ENCODE measurements around the gene ANLN. TPM values are rescaled to one million over a fixed set of nuclear protein-coding genes. Genes with fewer than 3 reads are reported as not detected.
A peak's percentile ranks its signal among the peaks of the same experiment; 100 is the strongest.

Gene ANLN
- total and polyA plus RNA-seq, 4 donors = 0.17 to 27.0 (median 1.3) TPM

GRCh38 chr7:36459236-36459960 is 69.7 kb downstream of the ANLN start:
- peaks cover 0 to 13% (median 9%) of the 10 kb centered on the region in 4 donors for H3K4me1 ChIP-seq (ENCODE audit: control insufficient read depth in 4 of 4, insufficient read depth in 4 of 4, low read length in 3 of 4)
- TF ChIP-seq ATF3 (IDR thresholded peaks at IDR 0.05) = no peak
- TF ChIP-seq FOXA1 (IDR thresholded peaks at IDR 0.05) = no peak
- no peak for TF ChIP-seq GABPA (IDR thresholded peaks at IDR 0.05 in 1 of 2, conservative IDR thresholded peaks at IDR 0.05 in 1 of 2)
- no peak overlapping the region for H3K9ac ChIP-seq (ENCODE audit: low read depth in 1 of 2, low read length in 2 of 2)
- H3K27ac ChIP-seq (ENCODE audit: low read depth in 1 of 2, low read length in 2 of 2) = no peak overlapping the region
- WGBS = 89% methylated on average over 12 of the region's 12 CpGs
- no peak overlapping the region for H3K4me3 ChIP-seq (ENCODE audit: low read depth in 1 of 3, low read length in 3 of 3)
- DNase-seq (ENCODE audit: low spot score) = no peak
- H3K36me3 ChIP-seq (ENCODE audit: control insufficient read depth in 4 of 4, insufficient read depth in 3 of 4, low read depth in 1 of 4, low read length in 3 of 4) = no peaks in the 10 kb centered on the region
- no peaks in the 10 kb centered on the region for H3K27me3 ChIP-seq (ENCODE audit: control insufficient read depth in 4 of 4, insufficient read depth in 4 of 4, low read length in 3 of 4)
- no peaks in the 10 kb centered on the region for H3K9me3 ChIP-seq (ENCODE audit: control insufficient read depth in 4 of 4, low read length in 3 of 4)

GRCh38 chr7:36460811-36461429 is 71.3 kb downstream of the ANLN start:
- Histone ChIP-seq H3K4me3 (ENCODE audit: low read depth in 1 of 3, low read length in 3 of 3) (no peak overlapping the region), H3K27me3 (ENCODE audit: control insufficient read depth in 4 of 4, insufficient read depth in 4 of 4, low read length in 3 of 4) (no peaks in the 10 kb centered on the region), H3K9ac (ENCODE audit: low read depth in 1 of 2, low read length in 2 of 2) (no peak overlapping the region), H3K9me3 (ENCODE audit: control insufficient read depth in 4 of 4, low read length in 3 of 4) (no peaks in the 10 kb centered on the region), H3K4me1 (ENCODE audit: control insufficient read depth in 4 of 4, insufficient read depth in 4 of 4, low read length in 3 of 4) (peaks cover 0 to 13% (median 9%) of the 10 kb centered on the region in 4 donors), H3K36me3 (ENCODE audit: control insufficient read depth in 4 of 4, insufficient read depth in 3 of 4, low read depth in 1 of 4, low read length in 3 of 4) (no peaks in the 10 kb centered on the region), H3K27ac (ENCODE audit: low read depth in 1 of 2, low read length in 2 of 2) (peak overlapping the region; percentile 56 to 57)
- WGBS = 47% methylated on average over 8 of the region's 8 CpGs
- no peak for DNase-seq (ENCODE audit: low spot score)
- no peak for TF ChIP-seq ATF3 (IDR thresholded peaks at IDR 0.05)
- TF ChIP-seq TAF1 (conservative IDR thresholded peaks at IDR 0.05) = no peak
- peak; percentile 88 for TF ChIP-seq MAX (IDR thresholded peaks at IDR 0.05)
- TF ChIP-seq RAD21 (IDR thresholded peaks at IDR 0.05) = peak in 1 of 2 donors; percentile 33
- peak; percentile 100 for TF ChIP-seq HNF4G (IDR thresholded peaks at IDR 0.05)
- TF ChIP-seq REST (IDR thresholded peaks at IDR 0.05) = peak; percentile 86
- peak; percentile 94 to 97 for TF ChIP-seq RXRA (IDR thresholded peaks at IDR 0.05)
- peak; percentile 100 for TF ChIP-seq SP1 (IDR thresholded peaks at IDR 0.05)
- TF ChIP-seq GABPA (IDR thresholded peaks at IDR 0.05 in 1 of 2, conservative IDR thresholded peaks at IDR 0.05 in 1 of 2) = no peak
- peak; percentile 68 for TF ChIP-seq ZBTB33 (IDR thresholded peaks at IDR 0.05)
- peak; percentile 55 for TF ChIP-seq FOXA2 (IDR thresholded peaks at IDR 0.05)
- TF ChIP-seq HNF4A (conservative IDR thresholded peaks at IDR 0.05) = peak; percentile 100
- peak; percentile 62 for TF ChIP-seq YY1 (IDR thresholded peaks at IDR 0.05)
- peak; percentile 77 to 86 for TF ChIP-seq JUND (IDR thresholded peaks at IDR 0.05)
- TF ChIP-seq NR2F2 (IDR thresholded peaks at IDR 0.05) = peak; percentile 63

Measured in liver (tissue), 9 donors.